DMS 273 (cell line): Measurements from ENCODE around the gene CAMKK1.
"Not testable (repeated sequence)": the region's sequence is repeated elsewhere in the genome, so short reads cannot be mapped to it uniquely, and the experiment has no call there.

Experiments
- DNase-seq: peaks from one replicate; lab custom pipeline; 2025; ENCODE audit not compliant: unreplicated experiment; lab: John Stamatoyannopoulos, UW

The CAMKK1 gene

DNA sequence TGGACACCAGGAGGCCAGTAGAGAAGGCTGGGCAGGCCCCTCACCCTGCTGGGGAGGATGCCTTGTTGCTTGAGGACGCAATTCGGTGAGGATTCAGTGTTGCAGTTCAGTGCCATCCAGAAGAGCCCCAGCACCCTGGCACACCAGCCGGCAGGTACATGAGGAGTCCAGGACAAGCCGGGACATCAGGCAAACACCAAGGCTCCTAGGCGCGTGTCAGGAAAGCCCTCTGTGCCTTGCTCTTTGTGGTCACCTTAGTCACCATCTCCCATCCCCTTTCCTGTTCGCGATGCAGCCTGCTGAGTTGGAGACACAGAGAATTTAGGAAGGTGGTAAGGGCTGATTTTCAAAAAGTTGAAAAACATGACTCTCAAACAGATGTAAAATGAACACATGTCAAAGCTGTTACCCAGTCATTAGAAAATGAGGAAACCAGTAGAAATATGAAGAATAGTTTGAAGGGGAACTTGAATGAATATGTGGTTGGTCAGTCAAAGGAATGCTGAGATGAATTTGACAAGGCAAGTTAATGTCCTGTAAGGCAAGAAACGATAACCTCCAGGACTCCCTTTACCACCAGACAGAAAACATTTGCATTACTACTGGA is 44.5 kb downstream of the CAMKK1 start:
- no peak for DNase-seq

- DNase-seq, result no peak
Observed at GRCh38 chr17:3847165-3847670, 45.6 kb downstream of the CAMKK1 start.

- DNase-seq, result no peak
Observed at GRCh38 chr17:3846437-3847164, 46.3 kb downstream of the CAMKK1 start.

DNA sequence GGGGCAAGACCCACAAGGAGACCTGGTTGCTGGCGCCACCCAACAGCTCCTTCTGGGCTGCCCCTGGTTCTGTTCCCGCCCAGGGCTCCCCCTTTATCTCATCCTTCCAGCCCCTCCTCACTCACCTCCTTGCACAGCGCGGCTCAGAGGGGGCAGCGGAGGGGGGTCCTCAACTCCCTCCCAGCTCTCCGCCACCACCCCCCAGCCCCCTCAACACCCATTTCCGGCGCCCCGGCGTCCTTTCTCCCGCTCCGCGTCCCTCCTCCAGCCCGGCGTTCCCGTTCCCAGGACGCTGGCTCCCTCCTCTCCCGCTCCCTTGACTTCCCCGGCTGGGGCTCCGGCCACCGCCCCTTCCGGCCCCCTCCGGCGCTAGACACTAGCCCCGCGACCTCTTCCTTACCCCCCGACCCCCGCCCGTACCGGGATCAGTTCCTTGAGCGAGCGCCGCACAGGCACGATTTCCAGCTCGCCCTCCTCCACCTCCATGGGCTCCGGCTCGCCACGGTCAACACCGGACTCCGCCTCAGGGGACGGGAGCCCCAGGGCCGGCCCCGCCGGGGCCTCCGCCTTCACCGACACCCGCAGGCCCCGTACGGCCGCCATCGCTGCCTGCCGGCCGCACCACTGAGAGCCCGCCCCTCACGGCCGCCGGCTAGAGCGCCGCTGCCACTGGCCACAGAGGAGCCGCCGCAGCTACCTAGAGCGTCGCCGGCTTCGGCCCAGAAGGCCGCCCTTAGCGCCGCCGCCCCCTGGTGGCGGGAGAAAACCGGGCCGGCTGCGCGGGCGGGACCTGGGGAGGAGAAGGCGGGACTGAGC is 47.0 kb downstream of the CAMKK1 start, which contains the start of gene NCBP3:
TSS of gene NCBP3 (minus strand) at position 626 of the 816 bp plus-strand sequence. CDS start at position 603, 23 bp downstream.
- peak; percentile 96 for DNase-seq

- no peak for DNase-seq
Observed at GRCh38 chr17:3845291-3845620, 47.6 kb downstream of the CAMKK1 start.

GRCh38 chr17:3844556-3844955 is 48.3 kb downstream of the CAMKK1 start:
- DNase-seq, result not testable (repeated sequence)

DNA sequence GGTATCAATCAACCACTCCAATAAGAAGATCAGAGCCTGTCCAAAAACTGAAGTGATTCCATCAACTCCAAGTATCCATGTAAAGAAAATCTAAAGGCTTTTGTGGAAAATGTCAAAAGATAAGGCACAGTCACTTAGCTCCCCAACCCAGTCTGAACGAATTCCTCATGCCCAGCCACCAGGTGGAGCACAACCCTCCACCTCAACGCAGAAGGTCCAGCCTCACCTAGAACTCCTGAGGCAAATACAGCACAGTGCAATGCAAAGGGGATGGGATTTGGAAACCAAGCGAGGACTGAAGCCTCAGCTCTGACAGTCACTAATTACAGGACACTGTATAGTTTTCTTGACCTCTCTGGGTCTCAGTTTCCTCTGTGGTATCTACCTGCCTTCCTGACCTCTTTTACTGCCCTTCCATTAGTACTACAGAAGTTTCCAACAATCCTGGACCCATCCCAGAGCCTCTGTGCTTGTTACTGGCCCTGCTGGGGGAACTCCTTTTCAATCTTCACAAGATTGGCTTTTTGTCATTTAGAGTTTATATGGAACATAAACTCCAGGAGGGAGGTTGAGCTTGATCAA is 48.8 kb downstream of the CAMKK1 start:
- peak; percentile 64 for DNase-seq

DNA sequence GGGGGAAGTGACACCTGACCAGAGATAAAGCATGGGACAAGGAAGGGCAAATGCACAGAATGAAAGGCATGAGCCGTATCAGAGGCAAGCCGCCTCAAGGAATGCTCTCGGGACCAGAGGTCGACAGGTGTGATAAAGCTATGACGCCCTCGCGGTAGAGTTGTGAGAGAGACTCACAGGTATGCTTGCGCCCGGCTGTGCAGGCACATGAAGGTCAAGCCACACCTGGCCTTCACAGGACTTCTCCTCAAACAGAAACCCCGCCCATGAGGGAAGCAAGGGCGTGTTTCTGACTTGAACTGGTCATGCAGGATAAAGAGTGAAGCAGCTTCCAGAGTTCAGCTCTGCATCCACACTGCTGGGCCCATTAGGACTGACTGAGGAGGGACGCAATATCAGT is 54.6 kb downstream of the CAMKK1 start:
- DNase-seq, result no peak

DNA sequence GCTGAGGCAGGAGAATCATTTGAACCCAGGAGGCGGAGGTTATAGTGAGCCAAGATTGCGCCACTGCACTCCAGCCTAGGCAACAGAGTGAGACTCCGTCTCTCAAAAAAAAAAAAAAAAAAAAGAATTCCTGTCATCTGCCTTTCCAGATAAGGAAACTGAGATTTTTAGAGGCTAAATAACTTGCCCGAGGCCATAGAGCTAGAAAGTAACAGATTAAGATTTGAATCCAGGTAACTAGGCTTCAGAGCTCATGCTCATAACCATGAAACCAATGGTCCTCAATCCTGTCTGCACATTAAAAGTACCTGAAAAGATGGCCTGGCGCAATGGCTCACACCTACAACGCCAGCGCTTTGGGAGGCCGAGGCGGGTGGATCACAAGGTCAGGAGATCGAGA is 56.3 kb downstream of the CAMKK1 start:
- DNase-seq, result no peak

- DNase-seq, result no peak
Observed at GRCh38 chr17:3835410-3836229, 57.2 kb downstream of the CAMKK1 start.

DNA sequence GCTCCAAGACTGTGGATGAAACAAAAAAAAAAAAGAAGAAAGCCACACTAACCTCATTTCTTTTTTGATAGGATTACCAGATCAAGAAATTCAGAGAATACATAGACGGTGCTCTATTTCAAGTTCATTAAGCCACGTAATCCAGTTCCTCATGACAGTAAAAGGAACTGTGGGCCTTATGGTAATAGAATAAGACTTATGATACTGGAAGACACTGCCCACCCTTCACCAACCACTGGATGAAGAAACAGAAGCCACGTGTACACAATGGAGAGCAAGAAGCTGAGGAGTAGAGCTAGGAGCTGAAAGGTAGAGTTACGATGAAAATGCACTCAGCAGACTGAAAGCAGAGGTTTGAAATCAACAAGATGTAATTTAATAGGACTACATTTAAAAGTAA is 58.0 kb downstream of the CAMKK1 start:
- DNase-seq, result no peak

DNA sequence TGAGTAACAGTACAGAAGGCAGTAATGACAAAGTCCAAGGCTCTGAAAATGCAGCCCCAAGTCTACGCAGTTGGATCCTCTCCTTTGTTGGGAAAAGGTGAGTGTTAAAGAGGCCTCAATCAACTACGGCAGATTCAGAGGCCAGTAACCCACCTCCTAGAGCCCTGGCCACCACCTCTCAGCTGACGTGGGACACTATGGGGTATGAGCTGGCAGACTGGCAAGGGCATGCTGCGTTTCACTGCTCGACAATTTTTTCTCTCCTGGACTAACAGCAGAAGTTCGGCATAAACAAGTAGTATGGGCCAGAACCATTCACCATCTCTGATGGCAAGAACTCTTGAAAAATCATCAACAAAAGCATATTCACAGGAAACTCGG is 64.0 kb downstream of the CAMKK1 start:
- DNase-seq, result no peak

DNA sequence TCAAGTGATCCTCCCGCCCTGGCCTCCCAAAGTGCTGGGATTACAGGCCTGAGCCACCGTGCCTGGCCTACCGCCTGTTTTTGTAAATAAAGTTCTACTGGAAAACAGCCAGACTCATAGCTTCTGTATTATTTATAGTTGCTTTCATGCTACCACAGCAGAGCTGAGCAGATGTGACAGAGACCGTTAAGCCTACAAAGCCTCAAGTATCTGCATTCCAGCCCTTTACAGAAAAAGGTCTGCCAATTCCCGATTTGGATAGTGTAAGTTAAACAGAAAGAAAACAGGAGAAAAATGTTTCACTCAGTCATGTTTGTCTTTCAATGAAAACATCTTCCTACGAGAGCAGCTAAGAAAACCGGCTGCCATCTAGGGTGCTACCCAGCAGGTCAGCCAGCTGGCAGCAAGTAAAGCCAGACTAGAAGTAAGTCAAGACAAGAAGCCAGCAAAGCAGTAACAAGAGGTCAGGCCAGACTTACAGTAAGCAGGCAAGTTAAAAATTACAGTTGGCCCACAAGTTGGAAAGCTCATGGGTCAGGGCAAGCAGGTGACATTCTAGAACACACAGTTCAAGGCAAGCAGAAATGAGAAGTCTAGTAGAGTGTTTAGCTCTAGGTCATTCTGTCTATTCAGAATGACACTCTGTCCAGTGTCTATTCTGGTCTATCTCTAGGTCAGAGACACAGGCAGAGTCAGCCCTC is 64.6 kb downstream of the CAMKK1 start:
- DNase-seq, result peak; percentile 38

- DNase-seq, result peak; percentile 74
Observed at GRCh38 chr17:3827124-3827773, 65.6 kb downstream of the CAMKK1 start.

DNA sequence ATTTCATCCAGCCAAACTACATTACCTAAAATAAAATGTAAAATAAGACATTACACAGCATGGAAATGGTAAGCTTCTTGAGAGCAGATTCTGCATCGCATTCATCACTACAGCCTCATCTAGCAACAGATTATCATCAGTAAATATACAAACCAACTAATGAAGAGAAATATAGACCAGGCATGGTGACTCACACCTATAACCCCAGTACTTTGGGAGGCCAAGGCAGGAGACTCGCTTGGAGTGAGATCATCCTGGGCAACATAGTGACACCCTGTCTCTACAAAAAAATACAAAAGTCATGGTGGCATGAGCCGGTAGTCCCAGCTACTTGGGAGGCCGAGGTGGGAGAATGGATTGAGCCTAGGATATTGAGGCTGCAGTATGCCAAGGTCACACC is 66.7 kb downstream of the CAMKK1 start:
- no peak for DNase-seq

DNA sequence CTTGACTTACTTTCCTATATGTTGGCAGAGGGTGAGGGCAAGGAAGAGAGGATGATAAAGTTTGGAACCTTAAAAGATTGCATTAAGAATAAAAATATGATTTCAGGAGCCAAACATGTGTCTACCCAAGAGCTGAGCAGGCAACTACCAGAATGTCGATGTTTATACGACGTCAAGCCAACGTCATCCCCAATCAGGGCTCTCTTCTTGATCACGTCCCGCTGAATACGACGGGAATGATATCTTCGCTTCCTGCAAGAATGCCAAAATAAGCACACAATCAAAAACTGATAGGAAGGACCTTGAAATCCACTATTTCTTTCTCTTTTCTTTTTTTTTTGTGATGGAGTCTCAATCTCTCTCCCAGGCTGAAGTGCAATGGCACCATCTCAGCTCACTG is 71.8 kb downstream of the CAMKK1 start:
- DNase-seq, result no peak

DNA sequence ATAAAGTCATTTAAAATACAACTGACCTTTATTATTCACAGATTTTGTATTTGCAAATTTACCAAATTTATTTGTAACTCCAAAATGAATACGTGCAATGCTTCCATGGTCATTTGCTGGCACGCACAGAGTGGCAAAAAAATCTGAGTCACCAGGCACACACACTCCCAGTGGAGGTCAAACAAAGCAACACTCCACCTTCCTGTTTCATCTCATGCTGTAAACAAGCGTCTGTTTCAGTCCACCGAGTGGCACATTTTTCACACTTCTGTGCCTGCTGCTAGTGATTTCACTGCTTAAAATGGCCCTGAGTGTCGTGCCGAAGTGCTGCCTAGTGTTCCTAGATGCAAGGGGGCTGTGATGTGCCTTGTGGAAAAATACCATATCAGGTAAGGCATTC is 74.1 kb downstream of the CAMKK1 start:
- no peak for DNase-seq

- no peak for DNase-seq
Observed at GRCh38 chr17:3817851-3818605, 74.8 kb downstream of the CAMKK1 start.

DNA sequence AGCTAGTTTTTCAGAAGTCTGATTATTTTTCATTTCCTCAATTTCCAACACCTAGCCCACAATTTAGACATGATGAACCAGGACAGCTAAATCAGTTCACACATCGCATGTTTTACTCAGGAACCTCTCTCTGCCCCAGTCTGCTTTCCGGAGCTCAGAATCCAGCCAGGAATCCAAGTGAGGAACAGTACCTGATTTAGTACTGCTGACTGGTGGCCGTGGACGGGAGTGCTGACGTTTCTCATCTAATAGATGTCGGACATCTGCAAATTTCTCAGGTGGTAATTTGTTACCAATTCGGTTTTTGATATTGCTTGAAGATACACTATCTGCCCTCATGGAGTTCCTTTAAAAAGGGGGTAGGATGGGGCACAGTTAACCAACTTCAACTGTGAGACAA is 76.9 kb downstream of the CAMKK1 start:
- DNase-seq, result no peak
